GM18499 (cell line): ENCODE results near the gene SHF.

Experiments
- ATAC-seq: cut with Tn5 transposase; IDR thresholded peaks from one replicate; pipeline ENCODE4 v1.9.1; 2021; ENCODE audit warnings: moderate number of reproducible peaks; ENCODE audit not compliant: insufficient read depth, unreplicated experiment

Gene SHF

GRCh38 chr15:45174069-45174468, 13.7 kb downstream of the SHF start:
- no peak for ATAC-seq

GRCh38 chr15:45171912-45172311, 15.9 kb downstream of the SHF start:
- no peak for ATAC-seq

GRCh38 chr15:45169608-45170480, 17.9 kb downstream of the SHF start:
- no peak for ATAC-seq

GRCh38 chr15:45168751-45169551, 18.8 kb downstream of the SHF start:
- ATAC-seq, result no peak

GRCh38 chr15:45168286-45168685, 19.5 kb downstream of the SHF start:
- no peak for ATAC-seq

- no peak for ATAC-seq
Measured at GRCh38 chr15:45167631-45168205, 20.0 kb downstream of the SHF start.

- peak; percentile 59 for ATAC-seq
Measured at GRCh38 chr15:45166834-45167630, 20.7 kb downstream of the SHF start.

- ATAC-seq, result no peak
Measured at GRCh38 chr15:45165536-45165935, 22.2 kb downstream of the SHF start.

GRCh38 chr15:45164914-45165313, 22.9 kb downstream of the SHF start:
- ATAC-seq, result no peak

- no peak for ATAC-seq
Measured at GRCh38 chr15:45163508-45163856, 24.3 kb downstream of the SHF start.

GRCh38 chr15:45162771-45163507, 24.8 kb downstream of the SHF start:
- ATAC-seq, result no peak

GRCh38 chr15:45161666-45162065, 26.1 kb downstream of the SHF start:
- ATAC-seq, result no peak

- no peak for ATAC-seq
Measured at GRCh38 chr15:45157974-45158373, 29.8 kb downstream of the SHF start.

- ATAC-seq, result no peak
Measured at GRCh38 chr15:45156744-45157455, 30.9 kb downstream of the SHF start.

GRCh38 chr15:45155739-45156138, 32.0 kb downstream of the SHF start:
- ATAC-seq, result no peak

GRCh38 chr15:45151998-45152828, 35.6 kb downstream of the SHF start:
- no peak for ATAC-seq

- no peak for ATAC-seq
Measured at GRCh38 chr15:45150997-45151396, 36.8 kb downstream of the SHF start.

- no peak for ATAC-seq
Measured at GRCh38 chr15:45150481-45150880, 37.3 kb downstream of the SHF start.
